HFFc6 (cell line): ENCODE results near the gene SLC22A3. TPM values are rescaled to one million over a fixed set of nuclear protein-coding genes. Genes with fewer than 3 reads are reported as not detected.

Source experiments
- DNase-seq: peaks from one replicate; pipeline ENCODE4 v3.0.0-alpha.2; 2018
- H3K27ac Mint-ChIP-seq: 2 replicates; pipeline ENCODE4 v1.8.0; 2020; ENCODE audit warnings: mild to moderate bottlenecking, mixed read lengths
- H3K27me3 Mint-ChIP-seq: 2 replicates; pipeline ENCODE4 v1.8.0; 2021; ENCODE audit warnings: mild to moderate bottlenecking, moderate library complexity, mixed read lengths; ENCODE audit not compliant: insufficient read depth
- H3K36me3 Mint-ChIP-seq: 2 replicates; pipeline ENCODE4 v1.8.0; 2021; ENCODE audit warnings: low read depth, mixed read lengths
- H3K4me1 Mint-ChIP-seq: 2 replicates; pipeline ENCODE4 v1.8.0; 2020; ENCODE audit warnings: low read depth, mixed read lengths
- H3K4me3 Mint-ChIP-seq: 2 replicates; pipeline ENCODE4 v1.8.0; 2020; ENCODE audit warnings: mild to moderate bottlenecking, moderate library complexity, mixed read lengths
- H3K9me3 Mint-ChIP-seq: 2 replicates; pipeline ENCODE4 v1.8.0; 2020; ENCODE audit warnings: mild to moderate bottlenecking, mixed read lengths
- total RNA-seq, 6 experiments: library from RNA; stranded (reverse); fragmentation: NEBNext Ultra II Directional; extraction: Animal tissue kit (Norgen Biotek cat#: 25700); gene quantifications; 2 replicates in 1 of 6; 3 replicates in 5 of 6; pipeline ENCODE4 v1.2.3, GENCODE V29; 2021
- TF ChIP-seq, protein P1 (sequence below): fragments of 200-600 bp; sonication (generic); IDR thresholded peaks from 2 replicates; pipeline ENCODE4 v1.5.0; 2021; ENCODE audit warnings: antibody characterized with exemption, mild to moderate bottlenecking

SLC22A3 gene
- total RNA-seq, 6 experiments from 2014 or later: not detected

DNA sequence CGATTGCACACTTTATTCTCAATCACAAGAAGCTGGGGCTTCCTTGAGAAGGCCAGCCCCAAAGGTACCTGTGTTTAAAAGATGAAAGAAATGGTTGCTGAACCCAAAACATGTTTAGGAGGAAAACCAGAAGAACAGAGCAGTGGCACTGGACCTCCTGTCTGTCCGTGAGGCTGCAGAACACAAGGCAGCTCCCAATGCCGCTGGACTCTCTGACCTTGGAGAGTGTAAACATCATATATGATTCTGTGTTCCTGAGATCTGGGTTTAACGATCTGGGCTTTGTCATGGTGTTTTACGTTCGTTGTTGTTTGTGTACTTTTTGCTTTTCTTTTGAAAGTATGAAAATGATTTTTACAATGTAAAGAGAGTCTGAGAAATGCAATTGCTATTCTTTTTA, 106.1 kb downstream of the SLC22A3 start:
- H3K4me1 Mint-ChIP-seq: no peaks in the 10 kb centered on the region
- peaks cover 2% of the 10 kb centered on the region; the same call in 1 of the 2 replicates for H3K27me3 Mint-ChIP-seq
- no peaks in the 10 kb centered on the region for H3K36me3 Mint-ChIP-seq
- TF ChIP-seq, protein P1, sequence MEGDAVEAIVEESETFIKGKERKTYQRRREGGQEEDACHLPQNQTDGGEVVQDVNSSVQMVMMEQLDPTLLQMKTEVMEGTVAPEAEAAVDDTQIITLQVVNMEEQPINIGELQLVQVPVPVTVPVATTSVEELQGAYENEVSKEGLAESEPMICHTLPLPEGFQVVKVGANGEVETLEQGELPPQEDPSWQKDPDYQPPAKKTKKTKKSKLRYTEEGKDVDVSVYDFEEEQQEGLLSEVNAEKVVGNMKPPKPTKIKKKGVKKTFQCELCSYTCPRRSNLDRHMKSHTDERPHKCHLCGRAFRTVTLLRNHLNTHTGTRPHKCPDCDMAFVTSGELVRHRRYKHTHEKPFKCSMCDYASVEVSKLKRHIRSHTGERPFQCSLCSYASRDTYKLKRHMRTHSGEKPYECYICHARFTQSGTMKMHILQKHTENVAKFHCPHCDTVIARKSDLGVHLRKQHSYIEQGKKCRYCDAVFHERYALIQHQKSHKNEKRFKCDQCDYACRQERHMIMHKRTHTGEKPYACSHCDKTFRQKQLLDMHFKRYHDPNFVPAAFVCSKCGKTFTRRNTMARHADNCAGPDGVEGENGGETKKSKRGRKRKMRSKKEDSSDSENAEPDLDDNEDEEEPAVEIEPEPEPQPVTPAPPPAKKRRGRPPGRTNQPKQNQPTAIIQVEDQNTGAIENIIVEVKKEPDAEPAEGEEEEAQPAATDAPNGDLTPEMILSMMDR: no peak
- H3K9me3 Mint-ChIP-seq: no peaks in the 10 kb centered on the region
- H3K4me3 Mint-ChIP-seq: no peak overlapping the region
- no peak for DNase-seq
- no peak overlapping the region for H3K27ac Mint-ChIP-seq

DNA sequence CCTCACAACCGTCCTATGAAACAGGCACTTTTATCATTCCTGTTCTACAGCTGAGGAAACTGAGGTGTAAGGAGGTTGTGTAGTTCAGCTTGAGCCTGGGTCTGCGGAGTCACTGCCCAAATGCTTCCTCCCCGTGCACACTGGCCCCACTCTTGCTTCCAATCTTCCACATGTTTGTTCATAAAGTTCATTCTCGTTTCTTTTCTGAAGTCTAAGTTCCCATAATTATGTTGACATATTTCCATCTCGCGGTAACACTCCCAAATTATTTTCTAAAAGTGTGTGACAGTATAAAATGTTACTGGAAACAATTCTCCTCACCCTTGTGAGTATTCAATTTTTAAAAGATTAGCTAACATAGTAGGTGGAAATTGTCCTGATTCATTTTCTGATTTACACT, 106.9 kb downstream of the SLC22A3 start:
- no peak overlapping the region for H3K27ac Mint-ChIP-seq
- H3K4me1 Mint-ChIP-seq: no peaks in the 10 kb centered on the region; the same call in 1 of the 2 replicates
- no peak for DNase-seq
- H3K4me3 Mint-ChIP-seq: no peak overlapping the region
- no peaks in the 10 kb centered on the region for H3K27me3 Mint-ChIP-seq
- TF ChIP-seq, protein P1: no peak
- no peaks in the 10 kb centered on the region for H3K9me3 Mint-ChIP-seq
- H3K36me3 Mint-ChIP-seq: no peaks in the 10 kb centered on the region

- peak; percentile 41 for DNase-seq
- no peak overlapping the region for H3K4me3 Mint-ChIP-seq
- H3K36me3 Mint-ChIP-seq: no peaks in the 10 kb centered on the region
- no peak overlapping the region for H3K27ac Mint-ChIP-seq
- TF ChIP-seq, protein P1: peak; percentile 99
- H3K4me1 Mint-ChIP-seq: peaks cover 2% of the 10 kb centered on the region; the same call in 1 of the 2 replicates
- H3K27me3 Mint-ChIP-seq: no peaks in the 10 kb centered on the region
- H3K9me3 Mint-ChIP-seq: no peaks in the 10 kb centered on the region
These were observed 107.5 kb downstream of the SLC22A3 start for GRCh38 chr6:160455541-160456213.

DNA sequence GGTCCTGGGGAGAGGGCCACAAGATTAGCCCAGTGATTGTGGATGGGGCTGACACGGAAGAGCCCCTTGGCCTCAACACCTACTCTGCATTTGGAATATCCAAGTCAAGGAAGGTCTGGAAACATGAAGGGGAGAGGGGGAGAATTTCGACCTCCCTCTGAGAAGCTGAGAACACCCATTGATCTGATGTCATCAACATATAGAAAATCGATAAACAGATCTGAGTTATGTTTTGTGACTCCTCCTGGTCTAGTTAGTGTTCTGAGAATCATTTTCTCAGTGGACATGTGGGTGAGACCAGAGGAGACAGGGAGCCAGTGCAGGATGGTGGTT, 108.0 kb downstream of the SLC22A3 start:
- H3K36me3 Mint-ChIP-seq: no peaks in the 10 kb centered on the region
- DNase-seq: no peak
- no peaks in the 10 kb centered on the region for H3K27me3 Mint-ChIP-seq
- TF ChIP-seq, protein P1: no peak; the same call in none of the 2 replicates
- no peak overlapping the region for H3K27ac Mint-ChIP-seq
- H3K4me1 Mint-ChIP-seq: peaks cover 7% of the 10 kb centered on the region
- H3K9me3 Mint-ChIP-seq: no peaks in the 10 kb centered on the region
- H3K4me3 Mint-ChIP-seq: no peak overlapping the region

DNA sequence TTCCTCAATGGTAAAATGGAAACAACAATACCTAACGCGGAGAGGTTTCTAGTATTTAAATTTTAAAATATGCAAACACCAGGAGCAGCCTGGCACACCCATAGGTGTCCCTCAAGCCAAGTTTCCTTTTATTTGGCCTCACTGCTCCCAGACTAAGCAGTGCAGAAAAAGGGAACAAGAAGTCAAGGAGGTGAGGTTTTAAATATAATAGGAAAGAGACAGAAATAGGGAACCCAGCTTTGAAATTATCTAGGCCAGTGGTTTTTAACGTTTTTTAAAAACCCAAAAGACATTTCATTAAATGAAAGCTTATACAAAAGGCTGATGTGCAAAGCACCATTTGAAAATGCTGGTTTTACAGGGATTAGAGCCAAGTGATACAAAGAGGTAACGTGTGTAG, 109.6 kb downstream of the SLC22A3 start:
- Mint-ChIP-seq H3K27ac (no peak overlapping the region), H3K9me3 (no peaks in the 10 kb centered on the region), H3K27me3 (no peaks in the 10 kb centered on the region), H3K4me3 (no peak overlapping the region), H3K4me1 (peaks cover 24% of the 10 kb centered on the region), H3K36me3 (no peaks in the 10 kb centered on the region)
- TF ChIP-seq, protein P1: no peak
- DNase-seq: no peak
